HepG2 (cell line): ENCODE data around the gene ADARB2. TPM values are rescaled to one million over a fixed set of nuclear protein-coding genes. Genes with fewer than 3 reads are reported as not detected.

Experiments
- ATAC-seq: fragments of 200-7000 bp; cut with Tn5 transposase; 3 replicates; pipeline ENCODE4 v1.9.1; 2020; ENCODE audit warnings: mild to moderate bottlenecking, moderate library complexity
- BruUV-seq: library from RNA; stranded (reverse); fragments of 400-500 nt; replicated peaks from 2 replicates; lab custom pipeline; 2021; lab: Mats Ljungman, UMichigan
- CTCF ChIA-PET: fragments of 300-600 bp; formaldehyde crosslinking; extraction: SDS; loops from one replicate; lab custom pipeline; 2021; ENCODE audit warnings: low total read pairs, inconsistent platforms, low intra/inter-chr PET ratio; lab: Yijun Ruan, JAX
- POLR2A ChIA-PET: fragments of 350-600 bp; sonication (Branson Sonifier 250); formaldehyde crosslinking; loops from one replicate; lab custom pipeline; 2020; ENCODE audit warnings: antibody characterized with exemption, inconsistent platforms; lab: Yijun Ruan, JAX
- DNase-seq: peaks from one replicate; pipeline ENCODE4 v3.0.0-alpha.2; 2015; ENCODE audit warnings: low spot score
- FAIRE-seq: peaks from 3 replicates; lab custom pipeline; 2011; peaks lifted over from hg19 to GRCh38; lab: Jason Lieb, UNC
- H2AFZ ChIP-seq: one replicate; pipeline ENCODE4 v1.6.1; 2011; ENCODE audit warnings: low read length, inconsistent platforms
- H3K27ac ChIP-seq: fragments of 300-600 bp; 3 replicates; pipeline ENCODE4 v1.8.0; 2011; ENCODE audit warnings: mixed run types, mild to moderate bottlenecking, mixed read lengths, low read length, inconsistent platforms; ENCODE audit not compliant: insufficient read depth; ENCODE audit errors: extremely low read length
- H3K27me3 ChIP-seq, 2 experiments: fragments of 200-600 bp in 1 of 2; 2 replicates in 1 of 2; 3 replicates in 1 of 2; pipeline versions ENCODE4 v1.6.0 to v1.8.0; 2011; ENCODE audit warnings: low read length in 2 of 2, mild to moderate bottlenecking in 2 of 2, moderate library complexity in 2 of 2, inconsistent platforms in 1 of 2; ENCODE audit not compliant: insufficient read depth in 2 of 2, control insufficient read depth in 1 of 2
- H3K36me3 ChIP-seq, 2 experiments: fragments of 200-600 bp in 1 of 2; replicated peaks in 1 of 2; 2 replicates in 1 of 2; 3 replicates in 1 of 2; pipeline versions ENCODE4 v1.5.1 to v1.8.0; 2011; ENCODE audit warnings: low read length in 2 of 2, inconsistent platforms in 1 of 2; ENCODE audit not compliant: insufficient read depth in 2 of 2, control insufficient read depth in 1 of 2
- H3K4me1 ChIP-seq: 2 replicates; pipeline ENCODE4 v1.5.1; 2012; ENCODE audit warnings: low read length, inconsistent platforms; ENCODE audit not compliant: insufficient read depth
- H3K4me2 ChIP-seq: 2 replicates; pipeline ENCODE4 v1.6.0; 2011; ENCODE audit warnings: low read depth, low read length, inconsistent platforms
- H3K4me3 ChIP-seq, 3 experiments: fragments of 200-600 bp in 1 of 3; sonication (generic), shearing (Covaris generic) in 1 of 3; replicated peaks in 1 of 3; 2 replicates each; pipeline ENCODE4 v1.5.1; 2011 to 2016; ENCODE audit warnings: low read length in 3 of 3, inconsistent platforms in 2 of 3, low read depth in 2 of 3, mild to moderate bottlenecking in 2 of 3, control low read depth in 1 of 3, mixed read lengths in 1 of 3; ENCODE audit not compliant: insufficient read depth in 1 of 3
- H3K79me2 ChIP-seq: one replicate; pipeline ENCODE4 v1.6.1; 2011; ENCODE audit warnings: low read length, inconsistent platforms; ENCODE audit not compliant: insufficient read depth
- H3K9ac ChIP-seq: 2 replicates; pipeline ENCODE4 v1.6.0; 2011; ENCODE audit warnings: mild to moderate bottlenecking, low read depth, low read length, inconsistent platforms; ENCODE audit not compliant: insufficient read depth
- H3K9me3 ChIP-seq: 2 replicates; pipeline ENCODE4 v1.5.1; 2012; ENCODE audit warnings: mild to moderate bottlenecking, low read length
- H4K20me1 ChIP-seq: 2 replicates; pipeline ENCODE4 v1.6.0; 2011; ENCODE audit warnings: inconsistent platforms, mild to moderate bottlenecking, low read length, moderate library complexity; ENCODE audit not compliant: insufficient read depth
- BORCS8-MEF2B ChIP-seq: sonication (generic); formaldehyde crosslinking; IDR thresholded peaks from 2 replicates; pipeline ENCODE4 v1.8.0; 2022; ENCODE audit warnings: mild to moderate bottlenecking, missing genetic modification reagents
- FOXP1 ChIP-seq, 2 experiments: fragments of 450-650 bp in 1 of 2; IDR thresholded peaks; 2 replicates each; pipeline ENCODE4 v1.6.1; 2017 to 2018; ENCODE audit warnings: antibody characterized with exemption in 1 of 2
- HMG20A ChIP-seq: IDR thresholded peaks from 2 replicates; pipeline ENCODE4 v1.6.1; 2016; ENCODE audit warnings: borderline replicate concordance
- POLR2G ChIP-seq: fragments of 200-400 bp; formaldehyde crosslinking; IDR thresholded peaks from 2 replicates; pipeline ENCODE4 v1.6.1; 2018; ENCODE audit warnings: mild to moderate bottlenecking, low read depth, low read length, moderate library complexity
- RCOR2 ChIP-seq: IDR thresholded peaks from 2 replicates; pipeline ENCODE4 v1.6.1; 2016; ENCODE audit warnings: missing biosample characterization, missing genetic modification reagents
- REL ChIP-seq: sonication (generic); formaldehyde crosslinking; conservative IDR thresholded peaks from 2 replicates; pipeline ENCODE4 v1.8.0; 2022; ENCODE audit warnings: mild to moderate bottlenecking, missing genetic modification reagents, moderate library complexity
- RFX1 ChIP-seq: fragments of 450-650 bp; IDR thresholded peaks from 2 replicates; pipeline ENCODE4 v1.6.1; 2017
- RFX5 ChIP-seq: IDR thresholded peaks from 2 replicates; pipeline ENCODE4 v1.6.1; 2011; ENCODE audit warnings: low read depth, low read length, improper control_type of control experiment
- TBL1XR1 ChIP-seq: fragments of 150-350 bp; IDR thresholded peaks from 2 replicates; pipeline ENCODE4 v1.6.1; 2014; ENCODE audit warnings: borderline replicate concordance, low read length; ENCODE audit not compliant: partially characterized antibody
- TGIF2 ChIP-seq: IDR thresholded peaks from 2 replicates; pipeline ENCODE4 v1.6.1; 2016; ENCODE audit warnings: control low read depth, missing compliant biosample characterization
- TMF1 ChIP-seq: sonication (generic); formaldehyde crosslinking; IDR thresholded peaks from 2 replicates; pipeline ENCODE4 v1.8.1; 2022; ENCODE audit warnings: low read depth, missing genetic modification reagents
- ZNF264 ChIP-seq: sonication (generic); formaldehyde crosslinking; IDR thresholded peaks from 2 replicates; pipeline ENCODE4 v1.4.0; 2020; ENCODE audit warnings: missing genetic modification reagents
- ZNF367 ChIP-seq: sonication (generic); formaldehyde crosslinking; IDR thresholded peaks from 2 replicates; pipeline ENCODE4 v1.4.0; 2020; ENCODE audit warnings: missing genetic modification reagents, borderline replicate concordance
- ZNF564 ChIP-seq: sonication (generic); formaldehyde crosslinking; IDR thresholded peaks from 2 replicates; pipeline ENCODE4 v1.8.1; 2023; ENCODE audit warnings: mild to moderate bottlenecking, missing genetic modification reagents
- ZNF816 ChIP-seq: sonication (generic); formaldehyde crosslinking; IDR thresholded peaks from 2 replicates; pipeline ENCODE4 v1.8.0; 2022; ENCODE audit warnings: missing genetic modification reagents, mild to moderate bottlenecking, borderline replicate concordance
- WGBS: methylation state at CpG from one replicate; pipeline ENCODE4 v1.1.6; 2017; ENCODE audit warnings: low lambda C conversion rate; 5-methylcytosine and 5-hydroxymethylcytosine counted together
- in situ Hi-C: cut with HindIII; loops from 2 replicates; pipeline ENCODE4 v1.10.0; 2017; ENCODE audit warnings: low pct_unique_long_range_greater_than_20kb; ENCODE audit not compliant: extremely low pct_ligation_motif_present
- intact Hi-C: fragments of 100-400 bp; cut with micrococcal nuclease; formaldehyde crosslinking; loops from one replicate; pipeline ENCODE4 v1.10.0; 2022; ENCODE audit not compliant: unreplicated experiment
- polyA plus RNA-seq, 8 experiments: library from polyadenylated mRNA; depleted of rRNA in 3 of 8; stranded (reverse) in 7 of 8; unstranded in 1 of 8; fragments of >200 nt; fragmentation: Illumina TruSeq in 4 of 8; extraction: Trizol in 4 of 8; gene quantifications; 2 replicates each; pipeline versions ENCODE4 v1.2.1 to v1.2.3, GENCODE V29; 2011 to 2016; ENCODE audit warnings: low read depth in 4 of 8, missing spikeins in 1 of 8, mixed read lengths in 1 of 8; ENCODE audit not compliant: insufficient read depth in 1 of 8
- total RNA-seq, 5 experiments: library from RNA; depleted of rRNA; stranded (reverse); fragments of >200 nt; fragmentation: Illumina TruSeq; extraction: Trizol; gene quantifications; 2 replicates each; pipeline ENCODE4 v1.2.3, GENCODE V29; 2016; ENCODE audit warnings: low read depth in 1 of 5
- TF ChIP-seq, protein P1 (sequence below): sonication (generic); formaldehyde crosslinking; IDR thresholded peaks from 2 replicates; pipeline ENCODE4 v1.4.0; 2020; ENCODE audit warnings: missing genetic modification reagents

The ADARB2 gene
- total and polyA plus RNA-seq, 2 of the 13 experiments (the other 11 are each of a cell fraction or from before 2014, with no cell fraction given), result not detected

DNA sequence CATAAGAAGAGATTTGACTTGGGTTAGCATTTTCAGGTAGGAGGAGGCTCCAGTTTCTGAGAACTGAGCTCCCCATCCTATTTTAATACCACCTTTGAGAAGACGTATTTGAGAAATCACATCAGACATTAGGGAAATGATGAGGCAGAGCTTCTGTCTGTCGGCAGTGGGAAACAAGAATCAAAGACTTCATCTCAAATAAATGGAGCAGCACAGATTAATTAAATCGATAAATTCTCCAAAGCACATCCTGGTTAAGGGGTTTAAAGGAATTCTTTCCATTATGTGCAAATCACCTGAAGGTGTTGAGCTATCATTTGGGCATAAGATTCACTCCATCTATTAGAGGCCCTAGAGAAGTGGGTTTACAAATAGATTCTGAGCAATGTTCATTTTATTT, 7.6 kb downstream of the ADARB2 start:
- 15% methylated on average over 3 of the region's 3 CpGs for WGBS
- Histone ChIP-seq H3K79me2 (no peaks in the 10 kb centered on the region), H4K20me1 (no peaks in the 10 kb centered on the region), H3K27me3 (peaks cover 0 to 23% of the 10 kb centered on the region in 2 experiments; a peak in 2 of 5 replicates), H3K9me3 (no peaks in the 10 kb centered on the region), H3K4me2 (no peak overlapping the region), H3K36me3 (no peaks in the 10 kb centered on the region), H3K27ac (no peak overlapping the region), H3K4me1 (no peaks in the 10 kb centered on the region), H3K4me3 (no peak overlapping the region), H3K9ac (no peak overlapping the region), H2AFZ (no peak overlapping the region)
- POLR2A ChIA-PET, result no interaction called here
- intact Hi-C loops (loop anchor here (5.0 kb wide), 1 partner anchor 617 kb away; no protein-coding TSS in a partner anchor), in situ Hi-C loops (no loop called here)
- TF ChIP-seq RCOR2 (CRISPR knock-in tag), result no peak
- TF ChIP-seq POLR2G, result no peak
- TF ChIP-seq ZNF564, result no peak
- no peak for TF ChIP-seq ZNF264 (CRISPR knock-in tag)
- no peak for TF ChIP-seq FOXP1 (IDR thresholded peaks at IDR 0.05)
- TF ChIP-seq FOXP1 (CRISPR knock-in tag; IDR thresholded peaks at IDR 0.05), result no peak
- no peak for TF ChIP-seq TMF1
- TF ChIP-seq RFX1, result no peak
- TF ChIP-seq RFX5, result no peak
- TF ChIP-seq HMG20A (CRISPR knock-in tag), result no peak
- TF ChIP-seq ZNF816, result no peak
- TF ChIP-seq TBL1XR1, result no peak
- no peak for TF ChIP-seq REL
- ATAC-seq, result no peak
- CTCF ChIA-PET, result no interaction called here
- DNase-seq, result no peak
- BruUV-seq, result no TSS peak
- no peak for FAIRE-seq

DNA sequence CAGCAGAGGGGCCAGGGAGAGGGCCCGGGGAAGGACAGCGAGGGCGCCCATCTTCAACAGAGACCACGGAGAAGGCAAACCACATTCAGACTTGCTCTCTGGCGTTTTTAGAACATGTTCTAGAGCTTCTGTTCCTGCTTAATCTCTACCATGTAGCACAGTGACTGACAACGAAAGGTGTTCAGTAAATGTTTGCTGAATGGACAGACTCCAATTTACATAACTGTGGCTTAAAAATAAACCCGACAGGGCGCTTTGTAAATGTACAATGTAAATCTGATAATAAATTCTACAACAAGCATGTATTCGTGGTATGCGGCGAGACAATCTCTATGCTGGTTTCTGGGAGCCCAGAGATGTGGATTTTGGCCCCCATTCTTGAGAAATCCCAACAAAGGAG, 10.5 kb downstream of the ADARB2 start:
- ChIA-PET CTCF (no interaction called here), POLR2A (no interaction called here)
- no peak for DNase-seq
- in situ Hi-C loops, result no loop called here
- Histone ChIP-seq H3K4me3 (no peak overlapping the region), H3K27ac (no peak overlapping the region), H4K20me1 (no peaks in the 10 kb centered on the region), H3K4me2 (no peak overlapping the region), H2AFZ (no peak overlapping the region), H3K27me3 (peaks cover 2 to 13% of the 10 kb centered on the region in 2 experiments; a peak in 3 of 5 replicates), H3K9me3 (no peaks in the 10 kb centered on the region), H3K9ac (no peak overlapping the region), H3K36me3 (no peaks in the 10 kb centered on the region), H3K79me2 (no peaks in the 10 kb centered on the region), H3K4me1 (no peaks in the 10 kb centered on the region)
- no peak for ATAC-seq
- TF ChIP-seq, protein P1, sequence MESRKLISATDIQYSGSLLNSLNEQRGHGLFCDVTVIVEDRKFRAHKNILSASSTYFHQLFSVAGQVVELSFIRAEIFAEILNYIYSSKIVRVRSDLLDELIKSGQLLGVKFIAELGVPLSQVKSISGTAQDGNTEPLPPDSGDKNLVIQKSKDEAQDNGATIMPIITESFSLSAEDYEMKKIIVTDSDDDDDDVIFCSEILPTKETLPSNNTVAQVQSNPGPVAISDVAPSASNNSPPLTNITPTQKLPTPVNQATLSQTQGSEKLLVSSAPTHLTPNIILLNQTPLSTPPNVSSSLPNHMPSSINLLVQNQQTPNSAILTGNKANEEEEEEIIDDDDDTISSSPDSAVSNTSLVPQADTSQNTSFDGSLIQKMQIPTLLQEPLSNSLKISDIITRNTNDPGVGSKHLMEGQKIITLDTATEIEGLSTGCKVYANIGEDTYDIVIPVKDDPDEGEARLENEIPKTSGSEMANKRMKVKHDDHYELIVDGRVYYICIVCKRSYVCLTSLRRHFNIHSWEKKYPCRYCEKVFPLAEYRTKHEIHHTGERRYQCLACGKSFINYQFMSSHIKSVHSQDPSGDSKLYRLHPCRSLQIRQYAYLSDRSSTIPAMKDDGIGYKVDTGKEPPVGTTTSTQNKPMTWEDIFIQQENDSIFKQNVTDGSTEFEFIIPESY (CRISPR knock-in tag), result no peak
- TF ChIP-seq TGIF2 (CRISPR knock-in tag), result no peak
- TF ChIP-seq BORCS8-MEF2B, result no peak
- TF ChIP-seq ZNF367 (CRISPR knock-in tag), result no peak
- 14% methylated on average over 11 of the region's 11 CpGs for WGBS
- FAIRE-seq, result no peak
- intact Hi-C loops, result no loop called here
- no TSS peak for BruUV-seq
